Fibroblast of villous mesenchyme (primary cell): ENCODE results near the gene PCBP2. TPM values are rescaled to one million over a fixed set of nuclear protein-coding genes. Genes with fewer than 3 reads are reported as not detected.

ENCODE experiments used
- DNase-seq: peaks from one replicate; pipeline ENCODE4 v3.0.0-alpha.2; 2010; ENCODE audit warnings: low read depth
- H3K4me3 ChIP-seq: 2 replicates; pipeline ENCODE4 v1.5.1; 2011; ENCODE audit warnings: low read depth, mild to moderate bottlenecking, low read length
- CTCF ChIP-seq: IDR thresholded peaks from 2 replicates; pipeline ENCODE4 v1.5.1; 2012; ENCODE audit warnings: low read depth, mild to moderate bottlenecking, low read length; ENCODE audit not compliant: insufficient read depth
- small RNA-seq: library from RNA; depleted of rRNA; stranded (forward); fragments of <200 nt; gene quantifications from one replicate; pipeline ENCODE3, GENCODE V24; 2012
- total RNA-seq: library from RNA; depleted of rRNA; stranded (reverse); fragments of >200 nt; gene quantifications from 2 replicates; pipeline ENCODE4 v1.2.3, GENCODE V29; 2012

Gene PCBP2
- total RNA-seq, 1 donor, result 237 TPM

- no peak for TF ChIP-seq CTCF
- DNase-seq, result no peak
- no peak overlapping the region for H3K4me3 ChIP-seq
Measured at GRCh38 chr12:53515291-53515680, 63.4 kb downstream of the PCBP2 start.

GRCh38 chr12:53516758-53517455 lies 65.0 kb downstream of the PCBP2 start:
- no peak for TF ChIP-seq CTCF
- no peak overlapping the region for H3K4me3 ChIP-seq
- no peak for DNase-seq

GRCh38 chr12:53518381-53518780 lies 66.5 kb downstream of the PCBP2 start:
- no peak for DNase-seq
- TF ChIP-seq CTCF, result no peak

GRCh38 chr12:53523131-53523530 lies 71.2 kb downstream of the PCBP2 start:
- no peak for DNase-seq
- TF ChIP-seq CTCF, result no peak

More at GRCh38 chr12:53518381-53518780, 66.5 kb downstream of the PCBP2 start:
- no peak overlapping the region for H3K4me3 ChIP-seq

GRCh38 chr12:53524476-53524875 lies 72.6 kb downstream of the PCBP2 start:
- no peak overlapping the region for H3K4me3 ChIP-seq
- DNase-seq, result no peak
- TF ChIP-seq CTCF, result no peak

More at GRCh38 chr12:53523131-53523530, 71.2 kb downstream of the PCBP2 start:
- H3K4me3 ChIP-seq, result no peak overlapping the region

GRCh38 chr12:53530061-53530460 lies 78.2 kb downstream of the PCBP2 start:
- no peak for DNase-seq
- TF ChIP-seq CTCF, result no peak
- H3K4me3 ChIP-seq, result no peak overlapping the region

Small RNA genes lying within 50 kb of the gene (small RNA-seq; reads per million reads assigned to genes)
- not detected for gene AC023509.3

Other genes with a start within 250 kb of the PCBP2 start
- under 0.01 TPM in 1 of 2 replicates, not detected in the other for gene ITGB7, start 244.9 kb upstream of the PCBP2 start, total RNA-seq
- 28.0 and 29.4 TPM in 2 replicates for gene RARG, start 219.9 kb upstream of the PCBP2 start, total RNA-seq
- 4.8 and 6.5 TPM in 2 replicates for gene ESPL1, start 183.8 kb upstream of the PCBP2 start, total RNA-seq
- 328 and 382 TPM in 2 replicates for gene PFDN5, start 156.6 kb upstream of the PCBP2 start, total RNA-seq
- 30.2 and 39.6 TPM in 2 replicates for gene MYG1, start 152.4 kb upstream of the PCBP2 start, total RNA-seq
- 42.8 and 43.6 TPM in 2 replicates for gene AAAS, start 130.5 kb upstream of the PCBP2 start, total RNA-seq
- gene SP7, start 115.7 kb upstream of the PCBP2 start, total RNA-seq, result not detected in 2 replicates
- 31.2 and 45.3 TPM in 2 replicates for gene SP1, start 71.9 kb upstream of the PCBP2 start, total RNA-seq
- gene AMHR2, start 28.2 kb upstream of the PCBP2 start, total RNA-seq, result not detected in 2 replicates
- 60.0 and 64.4 TPM in 2 replicates for gene PRR13, start 10.4 kb upstream of the PCBP2 start, total RNA-seq
- 35.8 and 41.0 TPM in 2 replicates for gene MAP3K12, start 47.4 kb downstream of the PCBP2 start, total RNA-seq
- gene TARBP2, start 49.2 kb downstream of the PCBP2 start, total RNA-seq, result 47.4 and 54.8 TPM in 2 replicates
- not detected in 2 replicates for gene NPFF, start 55.4 kb downstream of the PCBP2 start, total RNA-seq
- 9.3 and 14.7 TPM in 2 replicates for gene ATF7, start 174.3 kb downstream of the PCBP2 start, total RNA-seq
- 70.8 and 72.2 TPM in 2 replicates for gene ATP5MC2, start 224.0 kb downstream of the PCBP2 start, total RNA-seq